Endothelial cell of umbilical vein (primary cell): ENCODE results near the gene ZNF25. TPM values are rescaled to one million over a fixed set of nuclear protein-coding genes. Genes with fewer than 3 reads are reported as not detected.

ENCODE experiments used
- BruUV-seq: library from RNA; stranded (reverse); fragments of 400-500 nt; replicated peaks from 2 replicates; lab custom pipeline; 2021; lab: Mats Ljungman, UMichigan
- CTCF ChIA-PET: fragments of 300-600, 350-600 bp; sonication (Branson Sonifier 250); formaldehyde crosslinking; loops from one replicate; lab custom pipeline; 2021; ENCODE audit warnings: antibody characterized with exemption, inconsistent platforms; lab: Charles Lee
- POLR2A ChIA-PET: fragments of 300-600, 350-600 bp; sonication (Branson Sonifier 250); formaldehyde crosslinking; loops from one replicate; lab custom pipeline; 2021; ENCODE audit warnings: antibody characterized with exemption, inconsistent platforms; lab: Charles Lee
- DNase-seq: peaks from one replicate; pipeline ENCODE4 v3.0.0-alpha.2; 2011; ENCODE audit warnings: low read depth, low spot score
- FAIRE-seq: peaks from 2 replicates; lab custom pipeline; 2011; peaks lifted over from hg19 to GRCh38; lab: Jason Lieb, UNC
- H2AFZ ChIP-seq: 2 replicates; pipeline ENCODE4 v1.6.0; 2012; ENCODE audit warnings: low read depth, low read length, control low read depth, inconsistent platforms
- H3K27ac ChIP-seq: 2 replicates; pipeline ENCODE4 v1.5.1; 2011; ENCODE audit warnings: low read depth, mild to moderate bottlenecking, control low read depth, low read length, moderate library complexity; ENCODE audit not compliant: insufficient read depth
- H3K27me3 ChIP-seq, 2 experiments: 2 replicates each; pipeline versions ENCODE4 v1.6.0 to v1.6.1; 2011; ENCODE audit warnings: low read length in 2 of 2, mixed read lengths in 1 of 2; ENCODE audit not compliant: control insufficient read depth in 2 of 2, insufficient read depth in 2 of 2
- H3K36me3 ChIP-seq, 2 experiments: 2 replicates in 1 of 2; 3 replicates in 1 of 2; pipeline ENCODE4 v1.5.1; 2011; ENCODE audit warnings: low read length in 2 of 2, mild to moderate bottlenecking in 1 of 2, moderate library complexity in 1 of 2; ENCODE audit not compliant: control insufficient read depth in 2 of 2, insufficient read depth in 2 of 2; ENCODE audit errors: extremely low read depth in 1 of 2
- H3K4me1 ChIP-seq: 3 replicates; pipeline ENCODE4 v1.5.1; 2011; ENCODE audit warnings: mild to moderate bottlenecking, low read length; ENCODE audit not compliant: control insufficient read depth, insufficient read depth; ENCODE audit errors: extremely low read depth
- H3K4me2 ChIP-seq: 2 replicates; pipeline ENCODE4 v1.6.1; 2011; ENCODE audit warnings: low read length, control low read depth, mixed read lengths; ENCODE audit not compliant: insufficient read depth
- H3K4me3 ChIP-seq, 3 experiments: fragments of 200-600 bp in 1 of 3; sonication (generic), shearing (Covaris generic) in 1 of 3; replicated peaks in 1 of 3; 2 replicates each; pipeline ENCODE4 v1.5.1; 2011 to 2016; ENCODE audit warnings: control low read depth in 3 of 3, low read length in 3 of 3, mild to moderate bottlenecking in 2 of 3, inconsistent platforms in 1 of 3, low read depth in 1 of 3, moderate library complexity in 1 of 3; ENCODE audit not compliant: insufficient read depth in 1 of 3
- H3K79me2 ChIP-seq: 2 replicates; pipeline ENCODE4 v1.6.0; 2012; ENCODE audit warnings: low read length, inconsistent platforms; ENCODE audit not compliant: control insufficient read depth, insufficient read depth
- H3K9ac ChIP-seq: replicated peaks from 2 replicates; pipeline ENCODE3; 2011; ENCODE audit warnings: low read length, control low read depth; ENCODE audit not compliant: insufficient read depth; ENCODE audit errors: extremely low read depth
- H3K9me1 ChIP-seq: replicated peaks from 3 replicates; pipeline ENCODE4 v1.6.0; 2011; ENCODE audit warnings: mild to moderate bottlenecking, low read length; ENCODE audit not compliant: control insufficient read depth, insufficient read depth; ENCODE audit errors: extremely low read depth
- H3K9me3 ChIP-seq: replicated peaks from 2 replicates; pipeline ENCODE4 v1.5.1; 2012; ENCODE audit warnings: low read length, inconsistent platforms; ENCODE audit not compliant: control insufficient read depth, insufficient read depth
- H4K20me1 ChIP-seq: replicated peaks from 2 replicates; pipeline ENCODE3; 2011; ENCODE audit warnings: mild to moderate bottlenecking, low read length; ENCODE audit not compliant: control insufficient read depth, insufficient read depth; ENCODE audit errors: extremely low read depth
- CTCF ChIP-seq, 2 donors: IDR thresholded peaks; 1 replicate in 1 of 2; 2 replicates in 1 of 2; pipeline ENCODE4 v1.5.1; 2011; ENCODE audit warnings: low read length in 2 of 2, mild to moderate bottlenecking in 2 of 2, moderate library complexity in 2 of 2, control low read depth in 1 of 2, inconsistent platforms in 1 of 2, low read depth in 1 of 2; ENCODE audit not compliant: insufficient read depth in 1 of 2; ENCODE audit errors: extremely low read depth in 1 of 2
- EZH2 ChIP-seq: IDR thresholded peaks from 2 replicates; pipeline ENCODE4 v1.6.1; 2012; ENCODE audit warnings: borderline replicate concordance, low read depth, mild to moderate bottlenecking, moderate library complexity, low read length, inconsistent platforms; ENCODE audit not compliant: severe bottlenecking
- FOS ChIP-seq: IDR thresholded peaks from 2 replicates; pipeline ENCODE4 v1.6.1; 2011; ENCODE audit warnings: mild to moderate bottlenecking, low read length, moderate library complexity, borderline replicate concordance; ENCODE audit not compliant: insufficient read depth
- GATA2 ChIP-seq: IDR thresholded peaks from 2 replicates; pipeline ENCODE4 v1.7.0; 2011; ENCODE audit warnings: low read depth, mild to moderate bottlenecking, moderate library complexity, mixed read lengths, low read length; ENCODE audit not compliant: insufficient read length, insufficient read depth
- JUN ChIP-seq: IDR thresholded peaks from 2 replicates; pipeline ENCODE4 v1.6.1; 2011; ENCODE audit warnings: borderline replicate concordance, low read depth; ENCODE audit not compliant: insufficient read length, insufficient read depth
- MAX ChIP-seq: IDR thresholded peaks from 2 replicates; pipeline ENCODE4 v1.6.1; 2011; ENCODE audit not compliant: insufficient read depth, insufficient read length
- MYC ChIP-seq: IDR thresholded peaks from one replicate; pipeline ENCODE4 v1.6.1; 2011; ENCODE audit warnings: mild to moderate bottlenecking, low read depth, low read length
- POLR2A ChIP-seq: IDR thresholded peaks from 2 replicates; pipeline ENCODE4 v1.6.1; 2012; ENCODE audit warnings: low read depth, mild to moderate bottlenecking, control low read depth, low read length
- POLR2AphosphoS5 ChIP-seq: IDR thresholded peaks from 2 replicates; pipeline ENCODE4 v1.6.1; 2012; ENCODE audit warnings: low read depth, mild to moderate bottlenecking, control low read depth, low read length, moderate library complexity; ENCODE audit not compliant: insufficient read depth
- dilution Hi-C: fragments of 300-500 bp; cut with MboI; formaldehyde crosslinking; loops from one replicate; pipeline ENCODE4 v1.15.0; 2019; ENCODE audit warnings: low sequenced_read_pairs; ENCODE audit not compliant: extremely low pct_ligation_motif_present
- intact Hi-C: fragments of 100-400 bp; cut with micrococcal nuclease; formaldehyde crosslinking; loops from one replicate; pipeline ENCODE4 v1.10.0; 2022
- polyA plus RNA-seq, 4 experiments: library from polyadenylated mRNA; depleted of rRNA in 3 of 4; stranded (reverse) in 3 of 4; unstranded in 1 of 4; fragments of >200 nt; gene quantifications; 2 replicates each; pipeline versions ENCODE4 v1.2.1 to v1.2.3, GENCODE V29; 2011 to 2012; ENCODE audit warnings: missing spikeins in 1 of 4
- total RNA-seq: library from RNA; stranded (reverse); gene quantifications from 2 replicates; pipeline ENCODE4 v1.2.3, GENCODE V29; 2021

Gene ZNF25
- total and polyA plus RNA-seq, 2 donors (not counting 3 experiments of a cell fraction or from before 2014, with no cell fraction given): 2.0 to 5.2 TPM

GRCh38 chr10:37991655-37992054 lies 15.2 kb upstream of the ZNF25 start:
- dilution Hi-C loops (no loop called here), intact Hi-C loops (no loop called here)
- Histone ChIP-seq H3K27me3 (no peaks in the 10 kb centered on the region), H3K4me1 (no peaks in the 10 kb centered on the region), H2AFZ (no peak overlapping the region), H3K27ac (no peak overlapping the region), H3K79me2 (no peaks in the 10 kb centered on the region), H3K9ac (no peak overlapping the region), H3K9me1 (no peaks in the 10 kb centered on the region), H4K20me1 (no peaks in the 10 kb centered on the region), H3K36me3 (no peaks in the 10 kb centered on the region), H3K9me3 (no peaks in the 10 kb centered on the region), H3K4me3 (no peak overlapping the region), H3K4me2 (no peak overlapping the region)
- no peak for TF ChIP-seq EZH2
- TF ChIP-seq JUN: no peak
- no peak for TF ChIP-seq MYC
- no peak for TF ChIP-seq FOS
- TF ChIP-seq GATA2: no peak
- TF ChIP-seq MAX: no peak
- no peak for TF ChIP-seq POLR2A
- TF ChIP-seq CTCF (IDR thresholded peaks at IDR 0.05; ENCODE audit: extremely low read depth in 1 of 2, insufficient read depth in 1 of 2, low read depth in 1 of 2, low read length in 2 of 2): no peak
- TF ChIP-seq POLR2AphosphoS5: no peak
- FAIRE-seq (no peak), DNase-seq (no peak)
- BruUV-seq: no TSS peak
- ChIA-PET CTCF (no interaction called here), POLR2A (no interaction called here)
